ENCODE results near the gene GPR155.

GPR155 gene, protein sequence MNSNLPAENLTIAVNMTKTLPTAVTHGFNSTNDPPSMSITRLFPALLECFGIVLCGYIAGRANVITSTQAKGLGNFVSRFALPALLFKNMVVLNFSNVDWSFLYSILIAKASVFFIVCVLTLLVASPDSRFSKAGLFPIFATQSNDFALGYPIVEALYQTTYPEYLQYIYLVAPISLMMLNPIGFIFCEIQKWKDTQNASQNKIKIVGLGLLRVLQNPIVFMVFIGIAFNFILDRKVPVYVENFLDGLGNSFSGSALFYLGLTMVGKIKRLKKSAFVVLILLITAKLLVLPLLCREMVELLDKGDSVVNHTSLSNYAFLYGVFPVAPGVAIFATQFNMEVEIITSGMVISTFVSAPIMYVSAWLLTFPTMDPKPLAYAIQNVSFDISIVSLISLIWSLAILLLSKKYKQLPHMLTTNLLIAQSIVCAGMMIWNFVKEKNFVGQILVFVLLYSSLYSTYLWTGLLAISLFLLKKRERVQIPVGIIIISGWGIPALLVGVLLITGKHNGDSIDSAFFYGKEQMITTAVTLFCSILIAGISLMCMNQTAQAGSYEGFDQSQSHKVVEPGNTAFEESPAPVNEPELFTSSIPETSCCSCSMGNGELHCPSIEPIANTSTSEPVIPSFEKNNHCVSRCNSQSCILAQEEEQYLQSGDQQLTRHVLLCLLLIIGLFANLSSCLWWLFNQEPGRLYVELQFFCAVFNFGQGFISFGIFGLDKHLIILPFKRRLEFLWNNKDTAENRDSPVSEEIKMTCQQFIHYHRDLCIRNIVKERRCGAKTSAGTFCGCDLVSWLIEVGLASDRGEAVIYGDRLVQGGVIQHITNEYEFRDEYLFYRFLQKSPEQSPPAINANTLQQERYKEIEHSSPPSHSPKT

GRCh38 chr2:174486563-174487107 lies at the start of gene GPR155:
Gene GPR155, minus strand, starts transcription at chr2:174487029. Its CDS starts 5,073 bp downstream, at chr2:174481956.
- DNase-seq (ENCODE audit: low spot score), result no peak

DNA sequence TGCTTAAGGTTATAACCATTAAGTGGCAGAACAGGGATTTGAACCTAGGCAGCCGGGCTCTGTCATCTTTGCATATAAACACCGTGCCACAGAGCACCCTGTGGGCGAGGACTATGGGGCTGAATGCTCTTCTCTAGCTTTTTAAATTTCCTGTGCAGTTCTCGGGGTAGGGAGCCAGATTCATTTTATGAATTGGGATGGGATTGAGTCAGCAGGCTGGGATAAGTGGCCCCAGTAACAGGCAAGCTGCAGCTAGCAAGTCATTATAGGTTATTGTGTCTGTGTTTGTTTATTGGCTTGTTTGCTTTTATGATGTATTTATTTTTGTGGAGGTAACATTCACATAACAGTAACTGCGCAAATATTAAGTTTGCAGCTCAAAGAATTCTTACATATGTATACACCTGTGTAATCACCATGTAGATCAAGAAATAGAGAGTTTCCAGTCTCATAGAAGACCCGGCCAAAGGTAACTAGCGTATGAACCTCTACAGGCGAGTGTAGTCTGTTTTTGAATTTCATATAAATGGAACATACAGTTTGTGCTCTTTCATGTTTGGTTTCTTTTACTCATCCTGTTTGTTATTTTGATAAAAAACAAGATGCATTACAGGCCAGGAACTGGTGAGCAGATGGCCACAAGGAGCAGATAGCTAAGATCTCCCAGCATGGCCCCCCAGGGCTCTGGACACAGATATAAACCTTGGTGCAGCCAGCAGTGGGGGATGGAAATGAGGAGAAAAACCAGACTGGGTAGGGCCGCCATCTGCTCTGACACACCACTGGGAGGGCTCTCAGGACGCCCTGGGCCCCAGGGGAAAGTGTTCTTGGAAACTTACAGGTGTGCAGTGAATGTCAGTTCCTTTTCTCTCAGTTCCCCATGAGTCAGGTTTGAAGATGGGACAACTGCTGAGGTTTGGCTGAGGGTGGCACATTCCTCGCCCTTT lies 49.2 kb upstream of the GPR155 start:
- DNase-seq (ENCODE audit: low spot score), result no peak

DNA sequence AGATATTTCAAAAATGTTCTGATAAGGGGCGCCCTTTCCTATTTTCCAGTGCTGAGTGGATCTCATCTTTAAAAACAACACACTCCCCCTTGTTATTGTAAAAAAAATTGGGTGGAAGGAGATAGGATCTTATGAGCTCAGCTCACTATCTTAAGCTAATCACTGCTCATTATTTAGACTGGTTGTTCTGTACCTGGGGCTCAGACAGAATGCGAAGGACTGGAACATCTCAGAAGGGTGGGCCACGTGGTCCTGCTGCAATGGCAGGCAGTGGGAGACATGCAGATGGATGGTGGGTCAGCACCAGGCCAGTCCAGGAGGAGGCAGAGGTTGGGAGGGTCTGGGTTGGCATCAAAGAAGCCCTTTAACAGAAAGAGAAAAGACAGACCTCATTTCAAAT lies 48.3 kb upstream of the GPR155 start:
- DNase-seq (ENCODE audit: low spot score), result no peak

DNA sequence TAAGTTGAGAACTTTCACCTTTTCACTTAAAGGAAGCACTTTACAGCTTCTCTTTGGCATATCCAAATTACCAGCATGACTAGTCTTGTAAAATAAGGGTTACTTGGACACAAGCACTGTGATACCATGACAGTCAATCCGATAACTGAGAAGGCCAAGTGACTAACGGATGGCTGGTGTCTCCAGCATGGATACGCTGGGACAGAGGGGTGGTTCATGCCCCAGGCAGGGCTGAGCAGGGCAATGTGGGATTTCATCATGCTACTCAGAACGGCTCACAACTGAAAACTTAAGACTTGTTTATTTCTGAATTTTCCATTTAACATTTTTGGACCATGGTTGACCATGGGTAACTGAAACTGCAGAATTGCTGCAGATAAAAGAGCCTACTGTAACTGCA lies 43.1 kb upstream of the GPR155 start:
- no peak for DNase-seq (ENCODE audit: low spot score)

GRCh38 chr2:174527959-174528358 lies 41.1 kb upstream of the GPR155 start:
- DNase-seq (ENCODE audit: low spot score), result no peak

- DNase-seq (ENCODE audit: low spot score), result no peak
These were observed 40.4 kb upstream of the GPR155 start for GRCh38 chr2:174527101-174527721.

DNA sequence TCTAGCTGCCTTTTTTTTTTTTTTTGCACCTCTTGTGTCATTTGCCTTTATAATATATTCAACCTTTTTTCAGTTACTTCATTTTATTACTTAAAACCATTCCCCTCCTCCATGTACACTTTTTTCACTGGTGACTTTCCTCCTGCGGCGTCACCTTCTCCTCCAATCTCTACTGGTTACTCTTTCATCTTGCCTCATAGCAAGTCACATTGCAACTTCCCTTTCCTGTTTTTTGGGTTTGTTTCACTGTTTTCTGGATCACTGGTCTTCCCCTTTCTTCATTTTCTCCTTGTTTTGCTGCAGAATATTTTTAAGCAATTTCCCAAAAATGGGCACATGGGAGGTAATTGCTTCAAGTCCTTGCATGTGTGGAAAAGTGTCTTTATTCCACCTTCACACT lies 37.7 kb upstream of the GPR155 start:
- no peak for DNase-seq (ENCODE audit: low spot score)

DNA sequence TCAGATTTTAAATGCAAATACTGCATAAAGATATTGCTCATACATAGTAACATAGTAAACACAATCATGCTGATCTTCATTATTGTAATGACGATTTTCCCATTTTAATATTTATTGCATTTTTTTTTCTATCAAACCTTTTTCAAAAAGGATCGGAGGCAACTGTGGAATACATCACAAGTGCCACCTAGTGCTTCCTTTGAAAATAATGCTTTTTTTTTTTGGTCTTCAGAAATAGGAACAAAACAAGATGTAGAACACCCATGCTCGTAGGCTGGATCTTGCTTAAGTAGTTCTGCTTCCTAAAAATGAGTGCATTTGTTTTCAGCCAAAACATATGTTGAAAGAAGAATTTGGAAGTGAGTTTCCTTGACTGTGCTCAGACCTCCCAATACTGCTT lies 35.7 kb upstream of the GPR155 start:
- no peak for DNase-seq (ENCODE audit: low spot score)

GRCh38 chr2:174518395-174518794 lies 31.6 kb upstream of the GPR155 start:
- no peak for DNase-seq (ENCODE audit: low spot score)

DNA sequence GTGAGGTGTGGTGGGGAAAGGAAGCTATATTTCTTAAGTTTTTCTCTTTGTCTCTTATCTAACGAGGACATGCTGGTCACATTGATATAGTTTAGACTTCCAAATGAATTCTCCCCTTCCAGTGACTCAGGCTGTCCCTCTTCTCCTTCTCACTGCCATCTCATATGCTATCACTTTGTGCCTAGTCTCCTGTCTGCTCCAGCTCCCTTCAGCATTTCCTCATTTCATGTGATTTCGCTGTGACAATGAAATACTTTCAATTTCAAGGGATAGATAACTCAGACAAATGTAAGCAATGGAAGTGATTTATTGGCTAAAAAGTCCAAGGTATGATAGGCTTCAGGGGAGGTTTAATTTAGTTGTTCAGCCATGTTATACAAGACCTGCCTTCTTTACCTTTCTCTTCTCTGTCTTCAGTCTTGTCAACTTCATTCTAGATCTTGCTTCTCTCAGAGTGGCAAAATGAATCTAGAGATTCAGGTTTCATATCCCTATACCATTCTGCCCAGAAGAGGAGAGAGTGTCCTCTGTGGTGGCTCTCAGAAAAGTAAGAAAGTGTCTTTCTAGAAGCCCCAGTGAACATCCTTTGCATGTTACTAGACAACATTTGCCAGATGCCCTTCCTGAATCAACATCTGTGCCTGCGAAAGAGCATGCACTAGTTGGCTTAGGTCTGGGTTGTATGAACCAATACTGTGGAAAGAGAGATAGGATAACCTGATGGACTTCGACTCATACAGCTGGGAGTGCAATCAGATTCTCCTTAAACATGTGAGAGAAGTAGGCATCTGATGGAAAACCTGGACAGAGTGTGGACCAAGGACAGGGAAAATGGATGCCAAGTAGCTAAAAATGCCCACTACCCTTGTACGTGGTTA lies 29.9 kb upstream of the GPR155 start:
- DNase-seq (ENCODE audit: low spot score), result no peak

- no peak for DNase-seq (ENCODE audit: low spot score)
These were observed 25.5 kb upstream of the GPR155 start for GRCh38 chr2:174512345-174512744.

DNA sequence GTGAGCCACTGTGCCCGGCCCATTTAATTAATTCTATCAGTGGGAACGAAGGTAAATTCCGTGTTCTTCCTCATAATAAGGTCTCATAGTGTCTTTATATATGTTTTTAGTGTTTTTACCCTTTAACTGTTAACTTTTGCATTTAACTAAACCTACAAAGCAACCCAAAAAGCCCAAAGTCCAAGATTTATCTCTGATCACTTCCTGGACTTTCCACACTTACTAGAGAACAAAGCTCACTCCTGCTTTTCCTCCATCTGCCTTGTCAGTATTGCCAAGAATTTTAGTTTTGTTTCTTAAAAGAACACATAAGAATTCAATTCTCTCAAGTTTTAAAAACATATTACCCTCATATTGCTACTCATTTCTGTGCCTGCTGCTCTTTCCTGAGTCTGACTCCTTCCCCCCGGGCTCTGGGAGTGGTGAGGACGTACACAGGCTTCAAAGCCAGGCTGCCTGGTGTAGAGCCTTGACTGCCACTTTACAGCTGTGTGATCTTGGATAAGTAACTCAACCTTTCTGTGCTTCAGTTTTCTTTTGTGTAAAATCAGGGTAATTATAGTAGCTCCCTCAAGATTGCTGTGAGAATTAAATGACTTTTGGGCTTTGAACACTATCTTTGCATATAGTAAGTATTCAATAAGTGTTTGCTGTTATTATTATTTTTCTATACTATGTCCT lies 24.9 kb upstream of the GPR155 start:
- DNase-seq (ENCODE audit: low spot score), result no peak

DNA sequence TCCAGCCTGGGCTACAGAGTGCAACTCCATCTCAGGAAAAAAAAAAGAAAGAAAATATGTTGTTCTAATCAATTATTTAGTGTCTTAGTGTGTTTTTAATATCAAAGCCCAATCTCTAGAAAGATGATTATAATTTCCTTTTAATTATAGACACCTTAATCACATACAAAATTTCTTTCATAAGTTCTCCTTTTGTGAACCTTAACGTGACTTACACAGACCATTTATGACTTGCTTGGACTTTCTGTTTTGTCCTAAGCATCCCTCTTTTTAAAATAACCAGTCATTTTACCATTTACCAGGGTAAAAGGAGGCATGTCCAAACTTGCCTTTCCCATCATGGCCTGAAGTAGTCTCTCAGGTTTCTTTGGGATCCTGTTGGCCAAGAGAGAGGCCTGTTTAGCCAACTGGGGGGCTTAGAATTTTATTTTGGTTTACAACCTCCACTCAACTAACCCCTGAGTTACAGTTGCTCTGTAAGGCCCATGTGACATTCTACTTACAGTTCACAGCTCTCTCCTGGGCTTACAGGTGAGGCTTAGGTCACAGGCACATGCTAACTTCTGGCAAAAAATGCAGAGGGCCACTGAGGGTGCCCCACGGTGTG lies 23.9 kb upstream of the GPR155 start:
- DNase-seq (ENCODE audit: low spot score), result no peak

DNA sequence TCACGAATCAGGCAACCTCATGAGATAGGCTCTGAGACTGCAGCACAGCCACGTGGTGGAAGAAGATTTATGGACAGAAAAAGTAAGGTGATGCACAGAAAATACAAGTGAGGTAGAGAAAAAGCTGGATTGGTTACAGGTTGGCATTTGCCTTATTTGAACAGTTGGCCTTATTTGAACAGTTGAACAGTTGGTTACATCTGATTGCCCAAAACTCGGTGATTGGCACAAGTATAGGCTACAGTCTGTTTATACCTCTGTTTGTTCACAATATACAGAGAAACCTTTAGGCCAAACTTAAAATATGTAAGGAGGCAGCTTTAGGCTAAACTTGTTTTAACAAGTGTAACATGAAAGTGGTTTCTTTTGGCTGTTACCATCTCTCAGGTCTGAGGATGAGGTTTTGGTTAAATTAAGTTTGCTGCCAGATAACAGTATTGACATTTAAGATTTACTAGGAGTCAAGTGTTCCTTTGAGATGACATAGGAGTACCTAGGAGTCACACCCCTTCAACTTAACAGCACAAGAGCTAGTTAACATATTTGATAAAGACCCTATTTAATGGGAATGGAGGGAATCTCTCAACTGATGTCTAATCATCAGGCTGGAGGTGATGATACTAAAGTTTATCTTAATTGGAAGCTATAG lies 16.5 kb upstream of the GPR155 start:
- DNase-seq (ENCODE audit: low spot score), result no peak

- DNase-seq (ENCODE audit: low spot score), result no peak
These were observed 12.5 kb upstream of the GPR155 start for GRCh38 chr2:174499371-174499770.

GRCh38 chr2:174495365-174496012 lies 8.7 kb upstream of the GPR155 start:
- DNase-seq (ENCODE audit: low spot score), result no peak

DNA sequence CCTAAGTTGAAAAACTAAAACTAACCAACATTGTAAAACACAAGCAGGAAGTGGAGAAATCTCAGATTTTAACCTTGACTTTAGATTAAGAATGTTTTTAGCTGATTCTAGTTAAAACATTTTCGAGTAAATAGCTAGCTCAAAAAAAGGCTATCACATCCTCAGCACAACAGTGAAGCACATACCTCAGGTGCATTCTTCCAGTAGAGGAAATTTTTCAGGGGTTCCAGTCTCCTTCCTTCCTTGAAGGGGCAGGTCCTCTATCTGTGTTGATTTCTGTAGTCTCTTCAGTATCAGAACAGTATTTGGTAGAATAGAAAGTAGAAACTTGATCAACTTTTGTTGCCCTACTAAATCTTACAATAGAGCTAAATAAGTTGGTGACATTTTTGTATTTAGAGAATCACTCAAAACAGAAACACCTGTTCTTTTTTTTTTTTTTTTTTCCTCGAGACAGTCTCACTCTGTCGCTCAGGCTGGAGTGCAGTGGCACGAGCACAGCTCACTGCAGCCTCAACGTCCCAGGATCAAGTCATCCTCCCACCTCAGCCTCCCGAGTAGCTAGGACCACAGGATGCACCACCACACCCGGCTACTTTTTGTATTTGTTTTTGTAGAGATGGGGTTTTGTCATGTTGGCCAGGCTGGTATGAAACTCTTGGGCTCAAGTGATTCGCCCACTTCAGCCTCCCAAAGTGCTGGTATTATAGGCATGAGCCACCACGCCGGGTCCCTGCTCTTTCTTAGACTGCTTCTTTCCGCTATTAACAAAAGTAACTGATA lies 6.9 kb upstream of the GPR155 start:
- no peak for DNase-seq (ENCODE audit: low spot score)
